NCI-H446 (cell line): ENCODE results near the gene ODF2.
"Not testable (repeated sequence)": the region's sequence is repeated elsewhere in the genome, so short reads cannot be mapped to it uniquely, and the experiment has no call there.

Source experiments
- DNase-seq, 2 experiments: peaks; one replicate each; lab custom pipeline; 2025; lab: John Stamatoyannopoulos, UW

Gene ODF2

GRCh38 chr9:128455849-128456612, at the start of gene ODF2:
Gene ODF2, plus strand, starts transcription at chr9:128456006. Its CDS starts 86 bp downstream, at chr9:128456092.
- DNase-seq = peak; percentile 89 to 93

DNA sequence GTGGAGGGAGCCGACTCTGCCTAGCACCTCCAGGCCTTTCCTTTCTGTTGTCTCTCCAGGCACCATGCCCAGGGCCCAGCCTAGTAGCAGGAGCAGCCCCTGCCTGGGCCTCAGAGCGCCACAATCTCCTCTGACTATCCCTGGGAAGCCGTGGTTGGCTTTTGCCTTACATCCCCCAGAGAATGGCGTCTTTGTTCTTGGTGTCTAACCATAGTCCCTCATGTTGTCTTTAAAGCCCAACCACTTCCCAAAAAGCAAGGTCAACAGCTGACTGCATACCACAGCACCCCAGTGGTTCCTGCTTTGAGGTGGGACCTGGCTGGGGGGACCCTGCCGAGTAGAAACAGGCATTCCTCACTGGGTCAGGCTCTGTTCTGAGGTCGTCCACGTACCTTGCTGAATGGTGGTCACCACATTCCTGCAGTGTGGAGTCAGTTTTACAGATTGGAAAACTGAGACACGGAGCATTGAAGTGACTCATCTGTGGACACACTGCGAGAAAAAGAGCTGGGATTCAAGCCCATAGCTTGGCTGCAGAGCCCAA, 48.9 kb upstream of the ODF2 start:
- no peak for DNase-seq

DNA sequence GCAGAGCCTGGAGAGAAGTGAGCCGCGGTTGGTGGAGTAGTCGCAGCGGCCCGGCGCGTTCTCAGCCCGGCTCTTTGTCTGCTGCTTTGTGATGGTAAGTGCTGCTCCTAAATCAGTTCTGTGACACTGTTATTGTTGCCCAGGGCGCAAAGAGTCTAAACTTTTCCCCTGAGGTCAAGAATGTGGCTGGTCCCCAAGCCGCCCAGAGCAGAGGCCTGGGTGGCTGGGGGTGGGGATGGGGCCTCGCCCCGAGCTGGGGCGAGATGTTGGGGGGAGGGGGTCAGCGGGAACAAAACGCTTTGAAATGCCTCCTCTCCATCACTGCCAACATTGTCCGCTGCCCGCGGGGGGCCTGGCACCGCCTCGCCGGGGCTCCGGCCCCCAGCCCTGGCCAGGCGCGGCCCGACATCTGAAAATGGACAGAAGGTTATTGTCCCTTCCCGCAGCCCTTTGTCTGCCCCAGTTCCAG, 46.8 kb upstream of the ODF2 start:
- no peak for DNase-seq

- no peak for DNase-seq
Measured at GRCh38 chr9:128409450-128409849, 46.4 kb upstream of the ODF2 start.

DNA sequence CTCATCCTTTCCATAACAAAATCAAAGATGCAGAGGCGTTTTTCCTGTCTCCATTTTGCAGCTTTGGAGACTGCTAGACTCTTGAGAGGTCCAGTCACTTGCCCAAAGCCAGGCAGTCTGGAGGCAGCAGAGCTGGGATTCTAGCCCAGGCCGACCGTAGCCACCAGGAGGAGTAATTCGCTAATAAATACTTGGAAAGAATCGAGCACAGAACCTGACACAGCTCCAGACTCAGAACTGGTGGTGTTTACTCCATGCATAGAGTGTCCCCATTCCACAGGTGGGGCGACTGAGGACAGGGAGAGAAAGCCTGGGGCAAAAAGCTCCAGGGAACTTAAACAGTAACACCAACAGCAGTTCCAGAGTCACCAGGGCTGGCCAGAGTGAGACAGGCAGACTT, 45.8 kb upstream of the ODF2 start:
- peak in 1 of 2 experiments; percentile 1 for DNase-seq

- no peak for DNase-seq
Measured at GRCh38 chr9:128411364-128412119, 44.3 kb upstream of the ODF2 start.

DNA sequence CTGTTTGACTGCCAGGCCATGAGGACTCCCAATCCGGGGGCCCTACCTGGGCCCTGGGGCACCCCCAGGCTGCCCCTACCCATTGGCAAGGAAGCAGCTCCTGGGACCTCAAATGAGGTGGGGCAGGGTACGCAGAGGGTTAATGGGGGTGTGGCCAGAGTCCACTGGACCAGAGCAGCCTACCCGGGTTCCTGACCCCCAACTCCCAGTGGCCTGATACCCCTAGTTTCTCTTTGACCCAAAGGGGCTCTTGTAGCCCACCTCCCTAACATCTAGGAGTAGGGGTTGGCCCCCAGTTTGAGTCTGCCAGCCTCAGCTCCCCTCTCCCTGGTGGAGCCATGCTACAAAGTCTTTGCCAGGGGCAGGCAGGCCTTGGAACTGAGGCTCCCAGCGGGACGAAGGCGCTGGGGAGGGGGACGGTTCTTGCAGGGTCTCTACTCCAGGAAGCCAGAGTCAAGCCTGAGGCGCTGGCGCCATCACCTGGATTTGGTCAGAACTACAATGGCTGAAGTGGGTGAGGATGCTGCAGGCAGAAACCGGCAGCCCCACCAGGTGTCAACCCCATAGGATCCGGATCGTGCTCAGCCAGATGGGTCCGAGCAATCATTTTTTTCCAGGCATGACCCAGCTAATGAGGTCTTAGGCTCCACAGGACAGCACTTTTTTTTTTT, 43.6 kb upstream of the ODF2 start:
- DNase-seq = peak; percentile 14 to 67

DNA sequence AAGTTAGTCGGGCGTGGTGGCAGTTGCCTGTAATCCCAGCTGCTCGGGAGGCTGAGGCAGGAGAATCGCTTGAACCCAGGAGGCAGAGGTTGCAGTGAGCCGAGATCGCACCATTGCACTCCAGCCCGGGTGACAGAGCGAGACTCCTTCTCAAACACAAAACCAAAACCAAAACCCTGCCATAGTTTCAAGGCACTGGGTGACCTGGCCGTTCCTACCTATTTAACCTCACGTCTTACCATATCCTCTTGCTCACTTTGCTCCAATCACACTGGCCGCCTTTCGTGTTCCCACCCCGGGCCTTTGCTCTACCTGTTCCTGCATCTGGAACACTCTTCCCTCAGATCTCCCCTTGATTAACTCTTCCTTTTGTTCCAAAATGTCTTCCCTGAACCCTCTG, 42.1 kb upstream of the ODF2 start:
- not testable (repeated sequence) for DNase-seq

GRCh38 chr9:128414461-128414860, 41.3 kb upstream of the ODF2 start:
- no peak for DNase-seq

DNA sequence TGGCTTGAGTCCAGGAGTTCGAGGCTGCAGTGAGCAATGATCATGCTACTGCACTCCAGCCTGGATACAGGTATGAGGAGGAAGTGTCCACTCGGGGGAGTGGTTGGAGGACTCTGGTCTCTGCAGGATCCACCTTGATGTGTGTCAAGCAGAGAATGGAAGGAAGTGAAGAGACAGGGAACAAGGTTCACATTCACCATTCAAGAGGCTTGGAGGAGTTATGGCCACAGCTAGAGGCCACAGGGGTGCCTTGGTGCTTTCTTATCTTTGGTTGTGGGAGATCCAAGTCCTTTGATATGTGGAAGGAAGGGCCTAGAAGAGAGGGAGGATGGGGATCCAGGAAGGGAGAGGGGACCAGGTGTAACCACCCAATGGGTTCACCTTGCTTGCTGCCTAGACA, 40.5 kb upstream of the ODF2 start:
- no peak for DNase-seq

GRCh38 chr9:128416014-128416413, 39.8 kb upstream of the ODF2 start:
- no peak for DNase-seq

- no peak for DNase-seq
Measured at GRCh38 chr9:128416432-128417019, 39.3 kb upstream of the ODF2 start.

DNA sequence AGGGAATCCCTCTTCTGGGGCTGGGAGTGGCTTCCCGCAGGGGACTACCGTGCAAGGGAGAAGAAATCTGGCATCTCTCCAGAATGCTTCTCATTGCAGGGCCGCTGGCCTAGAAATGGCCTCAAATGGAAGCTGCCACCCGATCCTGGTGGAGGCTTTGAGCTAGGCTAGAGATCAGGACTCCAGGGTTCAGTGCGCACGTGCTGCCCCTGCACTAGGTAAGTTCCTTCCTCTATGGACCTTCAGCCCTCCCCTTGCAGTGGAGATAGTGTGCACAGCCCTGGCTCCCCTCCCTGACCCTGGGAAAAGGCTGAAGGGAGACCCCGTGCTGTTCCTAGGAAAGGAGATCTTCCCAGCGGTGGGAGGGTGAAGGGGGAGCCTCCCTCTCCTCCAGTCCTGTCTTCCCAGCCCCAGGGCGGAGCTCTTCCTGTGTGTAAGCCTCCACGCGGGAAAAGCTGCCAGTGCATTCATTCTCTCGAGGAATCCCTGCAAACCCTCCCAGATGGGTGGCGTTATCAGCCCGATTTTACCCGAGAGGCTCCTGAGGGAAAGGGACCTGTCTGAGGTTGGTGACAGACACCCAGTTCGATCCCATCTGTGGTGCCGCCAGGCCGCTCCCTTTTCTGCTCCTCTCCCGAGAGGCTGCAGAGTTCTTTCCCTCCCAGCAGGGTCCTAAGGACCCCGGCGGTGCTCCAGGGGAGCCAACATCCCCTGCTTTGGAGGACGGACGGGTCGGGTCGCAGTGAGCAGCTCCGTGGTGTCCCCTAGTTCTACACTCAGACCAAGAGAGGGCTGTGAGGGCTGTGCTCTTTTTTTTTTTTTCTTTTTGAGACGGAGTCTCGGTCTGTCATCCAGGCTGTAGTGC, 36.5 kb upstream of the ODF2 start:
- DNase-seq = peak in 1 of 2 experiments; percentile 30

- peak in 1 of 2 experiments; percentile 45 for DNase-seq
Measured at GRCh38 chr9:128420060-128420650, 35.7 kb upstream of the ODF2 start.

DNA sequence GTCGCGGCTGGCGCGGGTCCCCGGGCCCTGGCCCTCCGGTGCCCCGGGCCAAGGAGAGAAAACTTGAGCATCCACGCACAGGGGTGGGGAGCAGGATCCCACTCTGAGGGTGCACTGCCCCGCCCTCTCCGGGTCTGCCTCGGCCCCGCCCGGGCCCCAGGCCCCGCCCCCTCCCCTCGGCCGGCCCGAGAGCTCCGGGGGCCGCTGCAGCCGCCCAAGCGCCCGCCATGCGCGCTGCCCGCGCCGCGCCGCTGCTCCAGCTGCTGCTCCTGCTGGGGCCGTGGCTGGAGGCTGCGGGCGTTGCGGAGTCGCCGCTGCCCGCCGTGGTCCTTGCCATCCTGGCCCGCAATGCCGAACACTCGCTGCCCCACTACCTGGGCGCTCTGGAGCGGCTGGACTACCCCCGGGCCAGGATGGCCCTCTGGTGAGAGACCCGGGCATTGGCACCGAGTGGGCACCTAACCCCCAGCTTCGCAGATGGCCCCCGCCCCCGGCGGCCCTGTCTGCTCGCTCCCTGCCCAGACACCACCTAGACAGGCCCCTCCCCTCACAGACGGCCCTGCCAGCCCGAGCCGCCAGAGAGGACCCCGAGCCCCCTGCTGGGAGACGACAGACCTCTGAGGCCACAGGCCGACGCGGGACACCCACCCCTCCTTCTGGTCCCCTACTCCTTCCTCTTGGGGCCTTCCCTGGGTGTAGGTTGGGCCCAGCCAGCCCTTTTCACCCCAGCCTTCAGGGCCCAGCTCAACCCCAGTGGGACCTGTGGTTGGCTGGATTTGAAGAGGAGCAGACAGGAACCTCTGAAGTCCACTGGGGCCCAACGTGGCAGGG, 34.9 kb upstream of the ODF2 start, which contains the start of gene CERCAM:
CERCAM (plus strand) TSS at position 207 of the 831 bp plus-strand sequence; CDS start at position 228, 21 bp downstream.
- peak in 1 of 2 experiments; percentile 45 for DNase-seq

- DNase-seq = no peak
Measured at GRCh38 chr9:128421482-128421996, 34.3 kb upstream of the ODF2 start.

DNA sequence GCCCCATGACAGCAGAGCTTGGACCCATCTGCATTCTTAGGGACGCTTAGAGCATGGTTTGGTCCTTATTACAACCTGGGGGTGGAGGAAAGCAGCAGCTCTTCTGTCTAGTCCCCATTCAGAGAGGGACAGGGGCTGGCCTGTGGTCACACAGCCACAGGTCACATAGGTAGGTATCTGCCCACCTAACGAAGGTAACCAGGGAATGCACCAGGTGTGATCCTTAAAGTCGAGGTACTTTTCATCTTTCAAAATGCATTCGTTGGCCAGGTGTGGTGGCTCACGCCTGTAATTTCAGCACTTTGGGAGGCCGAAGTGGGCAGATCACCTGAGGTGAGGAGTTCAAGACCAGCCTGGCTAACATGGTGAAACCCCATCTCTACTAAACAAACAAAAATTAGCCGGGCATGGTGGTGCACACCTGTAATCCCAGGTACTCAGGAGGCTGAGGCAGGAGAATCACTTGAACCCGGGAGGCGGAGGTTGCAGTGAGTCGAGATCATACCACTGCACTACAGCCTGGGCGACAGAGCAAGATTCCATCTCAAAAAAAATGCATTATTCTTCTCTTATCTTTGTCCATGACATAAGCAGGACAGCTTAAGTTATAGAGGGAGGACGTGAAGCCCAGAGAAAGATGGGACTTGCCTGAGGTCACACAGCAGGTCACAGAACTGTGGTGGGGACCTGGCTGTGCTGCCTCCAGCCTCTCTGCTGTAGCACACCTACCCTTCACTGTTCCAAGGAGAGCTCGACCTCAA, 33.6 kb upstream of the ODF2 start:
- not testable (repeated sequence) for DNase-seq

DNA sequence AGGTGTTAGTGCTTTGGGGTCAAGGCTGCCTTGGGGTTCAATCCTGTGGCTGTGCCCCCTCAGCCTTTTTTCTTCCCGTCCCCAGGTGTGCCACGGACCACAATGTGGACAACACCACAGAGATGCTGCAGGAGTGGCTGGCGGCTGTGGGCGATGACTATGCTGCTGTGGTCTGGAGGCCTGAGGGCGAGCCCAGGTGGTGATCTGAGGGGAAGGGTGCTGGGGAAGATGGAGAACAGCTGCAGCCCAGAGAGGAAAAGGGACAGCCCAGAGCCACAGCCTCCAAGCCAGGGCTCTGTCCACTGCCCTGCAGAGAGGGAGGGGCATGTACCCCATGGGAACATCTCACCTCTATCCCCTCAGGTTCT, 33.0 kb upstream of the ODF2 start:
- DNase-seq = no peak
